WERI-Rb-1 (cell line): ENCODE data around the gene TOMM22.
"Not testable (repeated sequence)": the region's sequence is repeated elsewhere in the genome, so short reads cannot be mapped to it uniquely, and the experiment has no call there.

Experiments
- DNase-seq: peaks from one replicate; pipeline ENCODE4 v3.0.0-alpha.2; 2020
- H3K27ac ChIP-seq: fragments of 250-450 bp; sonication (Bioruptor Pico); 2 replicates; pipeline ENCODE4 v1.5.1; 2020; ENCODE audit warnings: mild to moderate bottlenecking, moderate library complexity
- H3K27me3 ChIP-seq: fragments of 250-450 bp; sonication (Bioruptor Pico); 2 replicates; pipeline ENCODE4 v1.5.1; 2021; ENCODE audit warnings: mild to moderate bottlenecking, low read depth, moderate library complexity; ENCODE audit not compliant: insufficient read depth, severe bottlenecking
- H3K36me3 ChIP-seq: fragments of 250-450 bp; sonication (Bioruptor Pico); 2 replicates; pipeline ENCODE4 v1.5.1; 2020; ENCODE audit warnings: mild to moderate bottlenecking, moderate library complexity
- H3K4me3 ChIP-seq: 2 replicates; pipeline ENCODE4 v1.5.1; 2011; ENCODE audit warnings: low read depth, mild to moderate bottlenecking, control low read depth, low read length
- H3K9me3 ChIP-seq: fragments of 250-450 bp; sonication (Bioruptor Pico); 2 replicates; pipeline ENCODE4 v1.5.1; 2021; ENCODE audit warnings: mild to moderate bottlenecking, moderate library complexity; ENCODE audit not compliant: severe bottlenecking
- TF ChIP-seq, protein P1 (sequence below): IDR thresholded peaks from 2 replicates; pipeline ENCODE4 v1.5.1; 2011; ENCODE audit warnings: low read depth, mild to moderate bottlenecking, control low read depth, inconsistent platforms, low read length

TOMM22 gene

DNA sequence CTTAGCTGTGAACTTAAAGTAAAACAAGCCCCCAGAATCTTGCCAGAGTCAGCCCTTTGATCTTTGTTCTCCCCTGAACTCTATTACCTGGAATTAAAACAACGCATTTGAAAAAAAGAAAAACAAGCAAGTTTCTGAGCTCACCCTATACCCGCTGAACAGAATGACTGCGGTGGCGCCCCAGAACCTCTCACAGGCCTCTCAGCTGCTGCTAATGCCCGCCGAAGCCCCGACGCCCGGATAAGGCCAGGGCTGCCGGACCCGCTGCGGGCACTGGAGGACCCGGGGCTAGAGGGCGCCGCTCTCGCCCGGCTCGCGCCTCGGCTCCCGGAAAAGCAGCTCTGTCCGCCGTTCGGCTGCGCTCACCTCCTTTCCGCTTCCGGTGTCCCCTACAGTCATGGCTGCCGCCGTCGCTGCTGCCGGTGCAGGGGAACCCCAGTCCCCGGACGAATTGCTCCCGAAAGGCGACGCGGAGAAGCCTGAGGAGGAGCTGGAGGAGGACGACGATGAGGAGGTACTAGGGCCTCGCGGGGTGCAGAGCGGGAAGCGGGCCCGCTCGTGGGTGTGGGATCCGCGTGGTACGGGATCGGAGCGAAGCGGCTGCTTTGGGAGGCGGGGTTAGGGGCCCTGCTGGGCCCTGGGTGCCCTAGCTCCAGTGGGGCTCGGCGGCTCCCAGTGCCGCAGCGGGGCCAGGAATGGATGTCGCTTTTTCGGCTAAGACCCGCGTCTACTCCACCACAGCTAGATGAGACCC is at the start of gene TOMM22:
Gene TOMM22, plus strand, starts transcription at position 376 of the 754 bp plus-strand sequence. Its CDS starts 22 bp downstream, at position 398.
- Histone ChIP-seq H3K4me3 (peak within 1 kb of the TSS; percentile 90), H3K9me3 (no peaks in the 10 kb centered on the region), H3K27me3 (no peaks in the 10 kb centered on the region), H3K36me3 (peaks cover 40% of the 10 kb centered on the region), H3K27ac (peak within 1 kb of the TSS; percentile 80)
- TF ChIP-seq, protein P1, sequence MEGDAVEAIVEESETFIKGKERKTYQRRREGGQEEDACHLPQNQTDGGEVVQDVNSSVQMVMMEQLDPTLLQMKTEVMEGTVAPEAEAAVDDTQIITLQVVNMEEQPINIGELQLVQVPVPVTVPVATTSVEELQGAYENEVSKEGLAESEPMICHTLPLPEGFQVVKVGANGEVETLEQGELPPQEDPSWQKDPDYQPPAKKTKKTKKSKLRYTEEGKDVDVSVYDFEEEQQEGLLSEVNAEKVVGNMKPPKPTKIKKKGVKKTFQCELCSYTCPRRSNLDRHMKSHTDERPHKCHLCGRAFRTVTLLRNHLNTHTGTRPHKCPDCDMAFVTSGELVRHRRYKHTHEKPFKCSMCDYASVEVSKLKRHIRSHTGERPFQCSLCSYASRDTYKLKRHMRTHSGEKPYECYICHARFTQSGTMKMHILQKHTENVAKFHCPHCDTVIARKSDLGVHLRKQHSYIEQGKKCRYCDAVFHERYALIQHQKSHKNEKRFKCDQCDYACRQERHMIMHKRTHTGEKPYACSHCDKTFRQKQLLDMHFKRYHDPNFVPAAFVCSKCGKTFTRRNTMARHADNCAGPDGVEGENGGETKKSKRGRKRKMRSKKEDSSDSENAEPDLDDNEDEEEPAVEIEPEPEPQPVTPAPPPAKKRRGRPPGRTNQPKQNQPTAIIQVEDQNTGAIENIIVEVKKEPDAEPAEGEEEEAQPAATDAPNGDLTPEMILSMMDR: peak; percentile 91
- DNase-seq: peak; percentile 91

DNA sequence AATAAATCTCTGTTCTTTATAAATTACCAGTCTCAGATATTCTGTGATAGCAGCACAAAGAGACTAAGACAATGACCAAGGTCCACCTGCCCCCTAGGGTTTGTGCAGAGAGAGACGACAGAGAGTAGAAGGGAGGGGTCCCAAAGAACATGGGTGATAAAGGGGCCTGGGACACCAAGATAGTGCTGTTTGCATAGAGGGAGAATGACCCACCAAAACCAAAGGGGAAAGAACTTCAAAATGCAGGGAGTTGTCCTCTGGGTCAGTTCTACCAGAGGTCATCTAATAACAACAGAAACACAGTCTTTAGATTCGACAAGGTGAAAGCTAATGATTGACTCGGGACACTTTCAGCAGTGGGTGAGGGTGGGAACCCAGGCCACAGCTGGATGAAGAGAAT is 49.2 kb upstream of the TOMM22 start:
- Histone ChIP-seq H3K4me3 (no peak overlapping the region), H3K27me3 (no peaks in the 10 kb centered on the region), H3K9me3 (no peaks in the 10 kb centered on the region), H3K27ac (no peak overlapping the region), H3K36me3 (peaks cover 28% of the 10 kb centered on the region)
- TF ChIP-seq, protein P1: no peak
- DNase-seq: no peak

DNA sequence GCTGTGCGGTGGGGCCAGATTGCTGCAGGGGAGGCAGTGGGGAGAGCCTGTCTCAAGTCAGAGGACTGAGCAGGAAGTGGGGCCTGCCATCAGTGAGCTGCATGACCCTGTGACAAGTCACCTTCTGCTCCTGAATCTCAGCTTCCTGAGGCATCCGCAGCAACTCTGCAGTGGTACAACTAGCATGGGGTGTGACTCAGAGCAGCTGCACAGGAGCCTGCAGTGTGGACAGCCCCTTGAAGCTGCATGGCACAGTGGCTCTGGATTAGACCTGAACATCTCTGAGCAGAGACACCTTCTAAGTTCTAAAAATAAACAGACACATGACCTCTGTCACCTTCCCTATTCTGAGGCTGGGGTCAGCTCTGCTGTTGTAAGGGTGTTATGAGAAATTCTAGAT is 43.5 kb upstream of the TOMM22 start:
- no peak for DNase-seq
- no peaks in the 10 kb centered on the region for H3K27me3 ChIP-seq
- H3K27ac ChIP-seq: no peak overlapping the region
- H3K36me3 ChIP-seq: peaks cover 41% of the 10 kb centered on the region
- TF ChIP-seq, protein P1: no peak
- no peak overlapping the region for H3K4me3 ChIP-seq
- no peaks in the 10 kb centered on the region for H3K9me3 ChIP-seq

DNA sequence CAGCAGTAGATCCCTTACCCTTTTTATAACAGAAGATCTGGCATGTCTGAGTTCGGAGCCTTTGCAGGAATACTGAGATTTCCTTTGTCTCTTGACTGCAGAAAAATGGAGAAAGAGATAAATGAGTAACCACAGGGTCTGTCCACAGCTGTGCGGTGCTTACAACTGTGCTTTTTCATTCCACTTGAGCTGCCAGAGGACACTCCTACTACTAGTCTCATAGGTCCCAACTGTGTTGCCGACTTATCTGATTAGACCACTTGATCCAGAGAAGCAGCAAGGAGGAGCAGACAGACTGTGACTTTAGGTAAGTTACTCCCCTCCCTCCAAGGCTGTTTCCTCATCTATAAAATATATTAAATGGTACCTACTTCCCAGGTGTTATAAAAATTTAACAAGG is 43.0 kb upstream of the TOMM22 start:
- Histone ChIP-seq H3K27ac (no peak overlapping the region), H3K27me3 (no peaks in the 10 kb centered on the region), H3K9me3 (no peaks in the 10 kb centered on the region), H3K36me3 (peaks cover 36% of the 10 kb centered on the region), H3K4me3 (no peak overlapping the region)
- TF ChIP-seq, protein P1: no peak
- no peak for DNase-seq

DNA sequence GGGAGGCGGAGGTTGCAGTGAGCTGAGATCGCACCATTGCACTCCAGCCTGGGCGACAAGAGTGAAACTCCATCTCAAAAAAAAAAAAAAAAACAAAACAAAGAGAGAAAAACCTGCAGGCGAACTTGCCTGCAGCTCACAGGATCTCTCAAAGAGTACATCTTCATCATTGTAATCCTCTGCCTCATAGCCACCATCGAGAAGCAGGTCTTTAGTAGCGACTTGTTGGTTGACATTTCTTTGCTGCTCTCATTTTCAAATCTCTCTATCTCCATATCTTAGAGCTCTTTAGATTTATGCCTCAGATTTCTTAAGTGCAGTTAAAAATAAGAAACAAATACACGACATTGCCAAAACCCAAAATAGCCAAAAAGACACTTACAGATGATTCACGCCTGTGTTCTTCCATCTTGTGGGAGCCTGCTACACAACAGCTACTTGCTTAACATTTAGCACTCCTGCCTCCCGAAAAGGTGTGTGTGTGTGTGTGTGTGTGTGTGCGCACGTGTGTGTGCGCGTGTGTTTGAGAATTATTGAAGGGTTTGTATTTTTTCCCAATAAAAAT is 40.2 kb upstream of the TOMM22 start:
- Histone ChIP-seq H3K27me3 (no peaks in the 10 kb centered on the region), H3K27ac (no peak overlapping the region), H3K4me3 (no peak overlapping the region), H3K9me3 (no peaks in the 10 kb centered on the region), H3K36me3 (peaks cover 35% of the 10 kb centered on the region)
- TF ChIP-seq, protein P1: no peak
- no peak for DNase-seq

DNA sequence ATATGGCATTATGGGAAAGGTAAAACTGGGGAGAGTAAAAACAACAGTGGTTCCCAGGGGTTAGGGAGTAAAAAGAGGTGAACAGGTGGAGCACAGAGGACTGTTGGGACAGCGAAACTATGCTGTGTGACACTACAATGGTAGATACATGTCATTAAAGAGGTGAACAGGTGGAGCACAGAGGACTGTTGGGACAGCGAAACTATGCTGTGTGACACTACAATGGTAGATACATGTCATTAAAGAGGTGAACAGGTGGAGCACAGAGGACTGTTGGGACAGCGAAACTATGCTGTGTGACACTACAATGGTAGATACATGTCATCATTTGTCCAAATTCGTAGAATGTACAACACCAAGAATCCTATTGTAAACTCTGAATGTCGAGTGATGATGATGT is 37.5 kb upstream of the TOMM22 start:
- DNase-seq, H3K27me3 ChIP-seq, H3K27ac ChIP-seq, H3K4me3 ChIP-seq, H3K9me3 ChIP-seq: not testable (repeated sequence)
- peaks cover 26% of the 10 kb centered on the region for H3K36me3 ChIP-seq
